WERI-Rb-1 (cell line): Measurements from ENCODE around the gene HSH2D.

Experiments used
- DNase-seq: peaks from one replicate; pipeline ENCODE4 v3.0.0-alpha.2; 2020
- H3K27ac ChIP-seq: fragments of 250-450 bp; sonication (Bioruptor Pico); 2 replicates; pipeline ENCODE4 v1.5.1; 2020; ENCODE audit warnings: mild to moderate bottlenecking, moderate library complexity
- H3K27me3 ChIP-seq: fragments of 250-450 bp; sonication (Bioruptor Pico); 2 replicates; pipeline ENCODE4 v1.5.1; 2021; ENCODE audit warnings: mild to moderate bottlenecking, low read depth, moderate library complexity; ENCODE audit not compliant: insufficient read depth, severe bottlenecking
- H3K36me3 ChIP-seq: fragments of 250-450 bp; sonication (Bioruptor Pico); 2 replicates; pipeline ENCODE4 v1.5.1; 2020; ENCODE audit warnings: mild to moderate bottlenecking, moderate library complexity
- H3K4me3 ChIP-seq: 2 replicates; pipeline ENCODE4 v1.5.1; 2011; ENCODE audit warnings: low read depth, mild to moderate bottlenecking, control low read depth, low read length
- H3K9me3 ChIP-seq: fragments of 250-450 bp; sonication (Bioruptor Pico); 2 replicates; pipeline ENCODE4 v1.5.1; 2021; ENCODE audit warnings: mild to moderate bottlenecking, moderate library complexity; ENCODE audit not compliant: severe bottlenecking
- TF ChIP-seq, protein P1 (sequence below): IDR thresholded peaks from 2 replicates; pipeline ENCODE4 v1.5.1; 2011; ENCODE audit warnings: low read depth, mild to moderate bottlenecking, control low read depth, inconsistent platforms, low read length

HSH2D gene

DNA sequence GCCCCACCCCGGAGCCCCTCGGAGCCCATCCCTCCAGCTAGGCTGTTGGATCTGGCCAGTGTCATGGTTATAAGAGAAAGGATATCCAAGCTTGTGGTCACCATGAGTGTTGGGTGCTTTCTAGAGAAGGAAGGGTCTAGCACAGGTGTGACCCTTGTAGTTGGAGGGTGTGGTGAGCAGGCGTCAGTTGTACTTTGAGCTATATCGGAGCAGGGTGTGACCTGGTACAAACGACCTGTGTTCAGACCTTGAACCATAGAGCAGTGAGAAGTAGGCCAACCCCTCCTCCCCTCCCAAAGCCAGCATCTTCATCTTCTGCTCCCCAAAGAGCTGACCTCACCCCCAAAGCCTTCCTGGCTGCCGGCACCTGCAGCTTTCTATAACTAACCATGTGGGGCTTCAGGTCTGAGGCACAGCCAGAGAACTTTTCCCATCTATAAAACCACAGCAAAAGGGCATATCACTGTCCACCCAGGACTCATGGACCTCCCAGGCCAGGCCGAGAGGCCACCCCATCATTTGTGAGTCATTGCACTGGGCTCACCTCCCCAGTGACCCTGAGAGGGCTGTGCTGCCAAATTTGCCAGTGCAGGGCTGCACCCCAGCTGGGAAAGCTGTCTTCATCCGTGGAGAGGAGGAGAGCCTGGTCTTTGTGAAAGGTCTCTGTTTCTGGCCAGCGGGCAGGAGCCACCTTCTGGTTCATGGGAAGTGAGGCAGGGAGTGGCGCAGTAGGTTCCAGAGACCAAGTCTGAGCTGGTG lies 17.6 kb upstream of the HSH2D start:
- TF ChIP-seq, protein P1, sequence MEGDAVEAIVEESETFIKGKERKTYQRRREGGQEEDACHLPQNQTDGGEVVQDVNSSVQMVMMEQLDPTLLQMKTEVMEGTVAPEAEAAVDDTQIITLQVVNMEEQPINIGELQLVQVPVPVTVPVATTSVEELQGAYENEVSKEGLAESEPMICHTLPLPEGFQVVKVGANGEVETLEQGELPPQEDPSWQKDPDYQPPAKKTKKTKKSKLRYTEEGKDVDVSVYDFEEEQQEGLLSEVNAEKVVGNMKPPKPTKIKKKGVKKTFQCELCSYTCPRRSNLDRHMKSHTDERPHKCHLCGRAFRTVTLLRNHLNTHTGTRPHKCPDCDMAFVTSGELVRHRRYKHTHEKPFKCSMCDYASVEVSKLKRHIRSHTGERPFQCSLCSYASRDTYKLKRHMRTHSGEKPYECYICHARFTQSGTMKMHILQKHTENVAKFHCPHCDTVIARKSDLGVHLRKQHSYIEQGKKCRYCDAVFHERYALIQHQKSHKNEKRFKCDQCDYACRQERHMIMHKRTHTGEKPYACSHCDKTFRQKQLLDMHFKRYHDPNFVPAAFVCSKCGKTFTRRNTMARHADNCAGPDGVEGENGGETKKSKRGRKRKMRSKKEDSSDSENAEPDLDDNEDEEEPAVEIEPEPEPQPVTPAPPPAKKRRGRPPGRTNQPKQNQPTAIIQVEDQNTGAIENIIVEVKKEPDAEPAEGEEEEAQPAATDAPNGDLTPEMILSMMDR: no peak
- no peak overlapping the region for H3K27ac ChIP-seq
- DNase-seq: no peak
- peaks cover 80% of the 10 kb centered on the region for H3K36me3 ChIP-seq
- no peak overlapping the region for H3K4me3 ChIP-seq
- H3K27me3 ChIP-seq: no peaks in the 10 kb centered on the region
- no peaks in the 10 kb centered on the region for H3K9me3 ChIP-seq

DNA sequence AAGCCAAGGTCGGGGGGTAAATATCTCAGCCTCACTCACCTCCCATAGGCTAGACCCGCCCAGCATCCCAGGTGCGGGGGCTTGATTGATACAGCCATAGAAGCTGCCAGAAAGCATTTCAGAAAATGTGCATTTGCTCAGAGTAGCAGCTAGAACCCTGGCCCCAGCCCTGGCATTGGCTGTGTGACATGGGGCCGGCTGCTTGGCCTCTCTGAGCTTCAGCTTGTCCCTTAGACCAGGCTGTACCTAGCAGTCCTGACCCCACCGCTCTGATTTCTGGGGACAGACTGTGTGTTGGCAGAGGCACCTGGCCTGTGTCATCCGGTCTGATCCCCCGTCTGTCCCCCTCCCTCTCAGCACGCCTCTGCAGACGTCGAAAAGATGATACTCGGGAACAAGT lies 16.4 kb upstream of the HSH2D start:
- TF ChIP-seq, protein P1: no peak
- DNase-seq: no peak
- Histone ChIP-seq H3K4me3 (no peak overlapping the region), H3K36me3 (peaks cover 78% of the 10 kb centered on the region), H3K27me3 (no peaks in the 10 kb centered on the region), H3K9me3 (no peaks in the 10 kb centered on the region), H3K27ac (no peak overlapping the region)

- peaks cover 78% of the 10 kb centered on the region for H3K36me3 ChIP-seq
- no peaks in the 10 kb centered on the region for H3K27me3 ChIP-seq
- H3K4me3 ChIP-seq: no peak overlapping the region
- H3K9me3 ChIP-seq: no peaks in the 10 kb centered on the region
- TF ChIP-seq, protein P1: no peak
- no peak overlapping the region for H3K27ac ChIP-seq
- DNase-seq: no peak
These were observed 15.6 kb upstream of the HSH2D start for GRCh38 chr19:16127776-16128371.

DNA sequence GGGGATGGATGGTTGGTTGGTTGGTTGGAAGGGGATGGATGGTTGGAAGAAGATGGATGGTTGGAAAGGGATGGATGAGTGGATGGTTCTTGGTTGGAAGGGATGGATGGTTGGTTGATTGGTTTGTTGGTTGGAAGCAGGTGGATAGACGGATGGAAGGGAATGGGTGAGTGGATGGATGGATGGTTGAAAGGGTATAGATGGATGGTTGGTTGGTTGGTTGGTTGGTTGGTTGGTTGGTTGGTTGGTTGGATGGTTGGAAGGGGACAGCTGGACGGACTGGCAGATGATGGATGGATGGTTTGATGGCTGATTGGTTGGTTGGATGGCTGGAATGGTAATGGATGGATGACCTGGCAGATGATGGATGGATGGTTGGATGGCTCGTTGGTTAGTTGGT lies 11.8 kb upstream of the HSH2D start:
- DNase-seq: no peak
- peaks cover 64% of the 10 kb centered on the region for H3K36me3 ChIP-seq
- TF ChIP-seq, protein P1: no peak
- no peaks in the 10 kb centered on the region for H3K9me3 ChIP-seq
- H3K27ac ChIP-seq: no peak overlapping the region
- no peaks in the 10 kb centered on the region for H3K27me3 ChIP-seq
- H3K4me3 ChIP-seq: no peak overlapping the region

GRCh38 chr19:16133818-16134217 lies 9.7 kb upstream of the HSH2D start:
- TF ChIP-seq, protein P1: no peak
- peaks cover 46% of the 10 kb centered on the region for H3K36me3 ChIP-seq
- H3K27ac ChIP-seq: no peak overlapping the region
- no peak overlapping the region for H3K4me3 ChIP-seq
- no peaks in the 10 kb centered on the region for H3K9me3 ChIP-seq
- no peak for DNase-seq
- no peaks in the 10 kb centered on the region for H3K27me3 ChIP-seq
